HEK293T (cell line): ENCODE data around the gene ZNF771.

Experiments used
- CTCF ChIA-PET: fragments of 350-600 bp; formaldehyde crosslinking; extraction: SDS; loops from one replicate; lab custom pipeline; 2021; ENCODE audit warnings: antibody characterized with exemption, inconsistent platforms; lab: Yijun Ruan, JAX
- POLR2A ChIA-PET: fragments of 350-600 bp; formaldehyde crosslinking; extraction: SDS; loops from one replicate; lab custom pipeline; 2020; ENCODE audit warnings: antibody characterized with exemption, inconsistent platforms; lab: Yijun Ruan, JAX
- DNase-seq: peaks from one replicate; pipeline ENCODE4 v3.0.0; 2012; ENCODE audit warnings: mixed read lengths; ENCODE audit errors: extremely low spot score
- ARNT ChIP-seq: fragments of 450-650 bp; IDR thresholded peaks from 2 replicates; pipeline ENCODE4 v1.6.1; 2017; ENCODE audit warnings: mild to moderate bottlenecking
- BHLHE40 ChIP-seq: fragments of 450-650 bp; IDR thresholded peaks from 2 replicates; pipeline ENCODE4 v1.6.1; 2016; ENCODE audit warnings: mild to moderate bottlenecking, moderate library complexity, borderline replicate concordance
- CTBP1 ChIP-seq: fragments of 450-650 bp; IDR thresholded peaks from 2 replicates; pipeline ENCODE4 v1.6.1; 2016; ENCODE audit warnings: borderline replicate concordance
- ELF4 ChIP-seq: fragments of 450-650 bp; IDR thresholded peaks from 2 replicates; pipeline ENCODE4 v1.6.1; 2017; ENCODE audit warnings: antibody characterized with exemption
- FOXA1 ChIP-seq: fragments of 450-650 bp; IDR thresholded peaks from 2 replicates; pipeline ENCODE4 v1.6.1; 2016; ENCODE audit warnings: mild to moderate bottlenecking
- FOXK2 ChIP-seq: fragments of 450-650 bp; IDR thresholded peaks from 2 replicates; pipeline ENCODE4 v1.6.1; 2016; ENCODE audit warnings: mild to moderate bottlenecking
- FOXM1 ChIP-seq: fragments of 450-650 bp; IDR thresholded peaks from 2 replicates; pipeline ENCODE4 v1.6.1; 2017; ENCODE audit warnings: mild to moderate bottlenecking, borderline replicate concordance
- HDGF ChIP-seq: fragments of 450-650 bp; IDR thresholded peaks from 2 replicates; pipeline ENCODE4 v1.6.1; 2017; ENCODE audit warnings: antibody characterized with exemption, borderline replicate concordance
- L3MBTL2 ChIP-seq: fragments of 450-650 bp; conservative IDR thresholded peaks from 2 replicates; pipeline ENCODE4 v1.6.1; 2016; ENCODE audit warnings: mild to moderate bottlenecking
- LEF1 ChIP-seq: fragments of 450-650 bp; IDR thresholded peaks from 2 replicates; pipeline ENCODE4 v1.6.1; 2017; ENCODE audit warnings: mild to moderate bottlenecking, borderline replicate concordance
- NFRKB ChIP-seq: fragments of 450-650 bp; IDR thresholded peaks from 2 replicates; pipeline ENCODE4 v1.6.1; 2016; ENCODE audit warnings: mild to moderate bottlenecking, moderate library complexity
- SP1 ChIP-seq: fragments of 450-650 bp; IDR thresholded peaks from 2 replicates; pipeline ENCODE4 v1.6.1; 2017
- SUZ12 ChIP-seq: fragments of 450-650 bp; IDR thresholded peaks from 2 replicates; pipeline ENCODE4 v1.6.1; 2016; ENCODE audit warnings: mild to moderate bottlenecking
- TARDBP ChIP-seq: fragments of 450-650 bp; IDR thresholded peaks from 2 replicates; pipeline ENCODE4 v1.6.1; 2016
- ZNF384 ChIP-seq: fragments of 450-650 bp; IDR thresholded peaks from 2 replicates; pipeline ENCODE4 v1.6.1; 2016
- TF ChIP-seq, protein P1 (sequence below): fragments of 450-650 bp; IDR thresholded peaks from 2 replicates; pipeline ENCODE4 v1.6.1; 2016

Gene ZNF771

DNA sequence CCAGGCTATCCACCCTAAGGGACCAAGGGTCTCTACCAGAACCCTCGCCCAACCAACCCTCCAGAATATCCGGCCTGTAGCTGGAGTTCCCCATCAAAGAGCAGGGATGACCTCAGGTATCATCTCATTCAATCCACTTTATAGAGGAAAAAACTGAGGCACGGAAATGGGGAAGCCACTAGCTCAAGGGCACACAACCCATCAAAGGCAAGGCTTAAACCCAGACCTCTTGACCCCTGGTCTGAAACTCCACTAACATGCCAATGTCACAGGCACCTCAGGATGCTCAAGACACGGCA, 38.7 kb upstream of the ZNF771 start:
- POLR2A ChIA-PET = interaction anchor here (0.6 to 6.0 kb wide), 9 partner anchors 9 to 294 kb away, joined by 3 to 95 read pairs (median 4); partner anchors contain the start of genes CD2BP2, ZNF48, ZNF689 and ZNF771
- TF ChIP-seq FOXM1 (no peak), HDGF (no peak), FOXK2 (no peak), SUZ12 (no peak), LEF1 (no peak), ELF4 (no peak), FOXA1 (no peak)
- TF ChIP-seq, protein P1, sequence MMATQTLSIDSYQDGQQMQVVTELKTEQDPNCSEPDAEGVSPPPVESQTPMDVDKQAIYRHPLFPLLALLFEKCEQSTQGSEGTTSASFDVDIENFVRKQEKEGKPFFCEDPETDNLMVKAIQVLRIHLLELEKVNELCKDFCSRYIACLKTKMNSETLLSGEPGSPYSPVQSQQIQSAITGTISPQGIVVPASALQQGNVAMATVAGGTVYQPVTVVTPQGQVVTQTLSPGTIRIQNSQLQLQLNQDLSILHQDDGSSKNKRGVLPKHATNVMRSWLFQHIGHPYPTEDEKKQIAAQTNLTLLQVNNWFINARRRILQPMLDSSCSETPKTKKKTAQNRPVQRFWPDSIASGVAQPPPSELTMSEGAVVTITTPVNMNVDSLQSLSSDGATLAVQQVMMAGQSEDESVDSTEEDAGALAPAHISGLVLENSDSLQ = no peak
- CTCF ChIA-PET = interaction anchor here (1.1 to 1.3 kb wide), 2 partner anchors 9 to 41 kb away, joined by 5 to 6 read pairs; no protein-coding TSS in a partner anchor
- DNase-seq = no peak

DNA sequence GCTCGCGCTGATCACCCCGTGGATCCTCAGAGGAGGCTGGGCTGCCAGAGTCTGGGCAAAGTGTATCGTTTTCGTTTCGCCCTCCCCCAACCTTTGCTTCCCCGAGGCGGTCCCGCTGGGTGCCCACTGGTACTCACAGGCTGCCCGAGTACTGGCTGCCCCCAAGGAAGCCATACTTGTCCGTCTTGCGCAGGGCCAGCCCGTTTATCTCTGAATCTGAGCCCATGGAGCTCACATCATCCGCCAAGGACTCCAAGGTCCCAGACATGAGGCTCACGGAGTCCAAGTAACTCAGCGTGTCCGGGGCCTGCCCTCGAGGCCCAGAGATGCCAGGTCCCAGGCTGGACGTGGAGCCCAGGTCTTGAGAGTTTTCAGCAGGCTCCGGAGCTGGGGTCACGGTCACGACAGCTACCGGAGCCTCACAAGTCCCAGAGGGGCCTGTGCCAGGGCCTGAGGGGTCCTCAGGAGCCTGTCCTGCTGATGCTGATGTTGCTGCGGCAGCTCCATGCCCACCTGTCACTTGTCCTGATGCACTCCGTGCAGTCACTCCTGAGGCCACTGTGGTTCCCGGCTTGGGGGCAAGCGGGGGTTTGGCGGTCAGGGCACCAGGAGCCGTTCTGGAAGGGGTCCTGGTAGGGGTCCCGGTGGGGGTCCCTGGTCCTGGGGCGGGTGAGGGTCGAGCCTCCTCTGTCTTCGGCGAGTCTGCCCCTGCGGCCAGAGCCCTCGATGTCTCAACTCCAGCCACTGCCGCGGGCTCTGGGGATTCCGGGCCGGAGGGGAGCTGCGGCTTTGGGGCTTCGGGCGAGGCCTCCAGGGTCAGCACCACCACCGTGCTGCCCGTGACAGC, 38.1 kb upstream of the ZNF771 start:
- ChIA-PET POLR2A (interaction anchor here (0.6 to 6.0 kb wide), 11 partner anchors 9 to 295 kb away, joined by 3 to 95 read pairs (median 4); partner anchors contain the start of genes CD2BP2, TBX6, ZNF48 and ZNF689), CTCF (interaction anchor here (0.6 to 1.3 kb wide), 3 partner anchors 10 to 301 kb away, joined by 3 to 6 read pairs (median 5); no protein-coding TSS in a partner anchor)
- TF ChIP-seq ZNF384 = no peak
- TF ChIP-seq BHLHE40 = no peak
- no peak for TF ChIP-seq ELF4
- TF ChIP-seq L3MBTL2 = no peak
- TF ChIP-seq ARNT = no peak
- no peak for TF ChIP-seq LEF1
- TF ChIP-seq FOXK2 = no peak
- TF ChIP-seq TARDBP = no peak
- TF ChIP-seq CTBP1 = no peak
- TF ChIP-seq FOXM1 = no peak
- no peak for TF ChIP-seq HDGF
- TF ChIP-seq NFRKB = no peak
- TF ChIP-seq SP1 = no peak
- TF ChIP-seq, protein P1 = no peak
- TF ChIP-seq SUZ12 = no peak
- TF ChIP-seq FOXA1 = no peak
- no peak for DNase-seq

DNA sequence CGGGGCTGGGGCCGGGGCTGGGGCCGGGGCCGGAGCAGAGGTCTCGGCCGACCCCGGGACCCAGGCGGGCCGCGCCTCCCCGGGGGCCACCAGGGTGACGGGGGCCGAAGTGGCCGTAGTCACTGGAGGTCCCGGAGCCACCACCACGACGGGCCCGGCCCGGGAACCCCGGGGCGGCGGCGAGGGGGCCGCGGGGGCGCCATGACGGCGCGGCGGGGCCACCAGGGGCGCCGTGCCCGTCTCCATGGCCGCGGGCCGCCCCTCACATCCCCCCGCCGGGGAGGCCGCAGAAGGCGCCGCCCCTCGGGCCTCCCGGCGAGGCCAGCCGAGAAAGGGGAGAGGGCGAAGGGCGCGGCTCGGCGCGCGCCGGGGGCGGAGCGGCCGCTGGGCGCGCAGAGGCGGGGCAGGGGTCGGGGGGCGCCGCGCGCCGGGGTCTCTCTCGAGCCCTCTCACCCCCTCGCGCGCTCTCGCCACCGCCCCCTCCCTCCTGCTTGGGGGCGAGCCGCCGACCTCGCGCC, 37.4 kb upstream of the ZNF771 start:
- no peak for DNase-seq
- ChIA-PET CTCF (interaction anchor here (0.6 to 1.3 kb wide), 3 partner anchors 38 to 302 kb away, joined by 3 to 8 read pairs (median 6); partner anchors contain the start of gene ZNF771), POLR2A (interaction anchor here (1.0 to 6.0 kb wide), 8 partner anchors 13 to 562 kb away, joined by 3 to 95 read pairs (median 6); partner anchors contain the start of genes CD2BP2, TBX6, ZNF48 and ZNF771)
- TF ChIP-seq L3MBTL2 (no peak), BHLHE40 (no peak), SUZ12 (no peak), CTBP1 (no peak), FOXM1 (no peak), ARNT (no peak)

DNA sequence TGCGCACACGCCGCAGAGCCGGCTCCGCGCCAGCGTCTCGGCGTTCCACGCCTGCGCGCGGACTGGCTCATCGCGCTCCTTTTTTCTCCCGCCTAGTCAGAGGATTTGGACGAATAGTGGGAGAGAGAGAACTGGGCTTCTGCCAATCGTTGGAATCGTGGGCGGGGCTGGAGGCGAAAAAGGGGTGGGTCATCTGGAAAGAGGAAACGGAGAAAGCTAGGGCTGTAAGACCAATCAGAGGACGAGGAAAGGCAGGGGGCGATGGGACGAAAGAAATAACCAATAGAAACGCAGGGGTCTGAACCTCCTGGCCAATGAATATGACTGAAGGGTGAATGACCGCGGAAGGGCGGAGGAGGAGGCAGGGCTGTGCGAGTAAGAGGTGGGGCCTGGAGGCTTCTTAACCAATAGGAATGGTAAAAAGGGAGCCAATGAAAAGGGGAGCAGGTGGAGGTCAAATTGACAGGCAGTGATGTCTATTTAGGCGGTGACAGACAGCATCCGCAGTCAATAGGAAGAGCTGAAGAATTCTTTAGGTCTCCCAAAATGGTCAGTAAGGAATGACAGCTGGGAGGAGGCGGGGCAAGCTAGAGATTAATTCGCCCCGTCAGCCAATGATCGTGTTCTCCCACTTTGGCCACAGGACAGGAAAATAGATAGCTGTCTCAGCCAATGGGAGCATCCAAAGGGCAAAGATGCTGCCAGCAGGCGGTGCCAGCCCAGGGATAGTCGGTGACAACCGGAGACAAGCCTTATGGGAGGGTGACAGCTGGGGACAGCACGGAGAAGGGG, 36.8 kb upstream of the ZNF771 start, which contains the start of gene TBC1D10B:
TBC1D10B (minus strand) TSS at position 39 of the 792 bp plus-strand sequence. CDS start 311 bp downstream, outside the sequence.
- DNase-seq = peak; percentile 98
- ChIA-PET POLR2A (interaction anchor here (0.6 to 6.0 kb wide), 26 partner anchors 11 to 563 kb away, joined by 3 to 95 read pairs (median 5); partner anchors contain the start of genes ALDOA, CD2BP2, CORO1A and DCTPP1), CTCF (interaction anchor here (0.6 to 1.8 kb wide), 12 partner anchors 17 to 279 kb away, joined by 3 to 10 read pairs (median 4); partner anchors contain the start of genes CD2BP2, DCTPP1, TBX6 and ZNF48)
- TF ChIP-seq, protein P1 = peak; percentile 100
- TF ChIP-seq FOXM1 (no peak), SP1 (peak; percentile 95)

DNA sequence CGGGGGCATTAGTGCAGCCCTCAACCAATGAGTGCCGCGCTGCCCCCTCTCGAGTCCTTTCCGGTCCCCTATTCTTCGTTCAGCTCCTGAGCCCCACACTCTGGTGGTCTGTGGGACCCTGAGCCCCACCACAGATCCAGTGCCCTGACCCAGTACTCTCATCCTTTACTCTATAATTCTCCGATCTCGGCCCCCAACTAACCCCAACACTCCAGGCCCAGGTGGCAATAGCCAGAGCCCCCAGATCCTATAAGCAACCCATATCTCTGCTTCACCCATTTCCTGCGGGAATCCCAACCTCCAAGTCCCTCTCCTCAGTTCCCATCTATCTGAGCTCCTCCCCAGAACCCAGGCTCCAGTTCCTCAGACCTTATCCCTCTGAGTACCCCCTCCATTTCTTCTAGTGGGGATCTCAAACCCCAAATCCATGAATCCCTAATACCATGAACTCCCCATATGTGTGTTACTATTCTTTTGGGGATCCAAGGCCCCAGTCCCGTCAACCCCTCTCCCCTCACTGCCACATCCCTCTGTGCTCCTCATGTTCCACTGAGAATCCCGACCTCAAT, 36.1 kb upstream of the ZNF771 start:
- POLR2A ChIA-PET = interaction anchor here (0.6 to 6.0 kb wide), 27 partner anchors 11 to 306 kb away, joined by 3 to 95 read pairs (median 5); partner anchors contain the start of genes ALDOA, CD2BP2, CORO1A and DCTPP1
- TF ChIP-seq L3MBTL2 = no peak
- TF ChIP-seq, protein P1 = no peak
- no peak for TF ChIP-seq LEF1
- TF ChIP-seq HDGF = no peak
- TF ChIP-seq ZNF384 = no peak
- TF ChIP-seq BHLHE40 = no peak
- no peak for TF ChIP-seq NFRKB
- no peak for TF ChIP-seq FOXK2
- TF ChIP-seq SP1 = no peak
- CTCF ChIA-PET = interaction anchor here (0.9 to 1.8 kb wide), 10 partner anchors 17 to 279 kb away, joined by 3 to 10 read pairs (median 5); partner anchors contain the start of genes CD2BP2, DCTPP1, TBX6 and ZNF48
- no peak for DNase-seq
